Tibial artery (tissue), 4 donors: Measurements from ENCODE around the gene RBM15.

Experiments used
- DNase-seq, 2 donors: peaks; one replicate each; pipeline ENCODE4 v3.0.0-alpha.2; 2019
- H3K27ac ChIP-seq, 2 donors: fragments of 200-600 bp; sonication (generic) in 1 of 2; 1 replicate in 1 of 2; 2 replicates in 1 of 2; pipeline ENCODE4 v1.5.1; 2018 to 2019; ENCODE audit warnings: mild to moderate bottlenecking in 1 of 2
- H3K27me3 ChIP-seq, 2 donors: fragments of 200-600 bp; sonication (generic) in 1 of 2; one replicate each; pipeline versions ENCODE4 v1.5.1 to v1.6.0; 2016 to 2019
- H3K36me3 ChIP-seq, 3 donors: fragments of 200-600 bp; sonication (generic) in 2 of 3; one replicate each; pipeline ENCODE4 v1.5.1; 2016 to 2019; ENCODE audit warnings: mild to moderate bottlenecking in 2 of 3
- H3K4me1 ChIP-seq, 4 donors: fragments of 200-600 bp; sonication (generic) in 2 of 4; 1 replicate in 3 of 4; 2 replicates in 1 of 4; pipeline ENCODE4 v1.5.1; 2016 to 2019
- H3K4me3 ChIP-seq, 2 donors: fragments of 200-600 bp; sonication (generic) in 1 of 2; 1 replicate in 1 of 2; 2 replicates in 1 of 2; pipeline ENCODE4 v1.5.1; 2018 to 2019; ENCODE audit warnings: mild to moderate bottlenecking in 2 of 2
- H3K9me3 ChIP-seq, 3 donors: fragments of 200-600 bp; sonication (generic) in 1 of 3; one replicate each; pipeline ENCODE4 v1.5.1; 2016 to 2019
- intact Hi-C: fragments of 100-400 bp; cut with DNase I; formaldehyde crosslinking; loops from one replicate; pipeline ENCODE4 v1.15.0; 2023; ENCODE audit warnings: low total_unique reads
- TF ChIP-seq, protein P1 (sequence below), 2 experiments: fragments of 200-600 bp in 1 of 2; fragments of 450-650 bp in 1 of 2; IDR thresholded peaks; one replicate each; pipeline ENCODE4 v1.5.1; 2017 to 2019; ENCODE audit warnings: antibody characterized with exemption in 2 of 2, mild to moderate bottlenecking in 1 of 2, moderate library complexity in 1 of 2

Gene RBM15

GRCh38 chr1:110344152-110344551 lies 5.0 kb downstream of the RBM15 start:
- H3K4me3 ChIP-seq = no peak overlapping the region
- peaks cover 30 to 41% (median 34%) of the 10 kb centered on the region in 3 donors for H3K36me3 ChIP-seq
- H3K27me3 ChIP-seq = no peaks in the 10 kb centered on the region
- H3K27ac ChIP-seq = no peak overlapping the region
- no peaks in the 10 kb centered on the region for H3K9me3 ChIP-seq
- intact Hi-C loops = no loop called here
- DNase-seq = no peak
- H3K4me1 ChIP-seq = peaks cover 0 to 88% (median 44%) of the 10 kb centered on the region in 4 donors
- TF ChIP-seq, protein P1, sequence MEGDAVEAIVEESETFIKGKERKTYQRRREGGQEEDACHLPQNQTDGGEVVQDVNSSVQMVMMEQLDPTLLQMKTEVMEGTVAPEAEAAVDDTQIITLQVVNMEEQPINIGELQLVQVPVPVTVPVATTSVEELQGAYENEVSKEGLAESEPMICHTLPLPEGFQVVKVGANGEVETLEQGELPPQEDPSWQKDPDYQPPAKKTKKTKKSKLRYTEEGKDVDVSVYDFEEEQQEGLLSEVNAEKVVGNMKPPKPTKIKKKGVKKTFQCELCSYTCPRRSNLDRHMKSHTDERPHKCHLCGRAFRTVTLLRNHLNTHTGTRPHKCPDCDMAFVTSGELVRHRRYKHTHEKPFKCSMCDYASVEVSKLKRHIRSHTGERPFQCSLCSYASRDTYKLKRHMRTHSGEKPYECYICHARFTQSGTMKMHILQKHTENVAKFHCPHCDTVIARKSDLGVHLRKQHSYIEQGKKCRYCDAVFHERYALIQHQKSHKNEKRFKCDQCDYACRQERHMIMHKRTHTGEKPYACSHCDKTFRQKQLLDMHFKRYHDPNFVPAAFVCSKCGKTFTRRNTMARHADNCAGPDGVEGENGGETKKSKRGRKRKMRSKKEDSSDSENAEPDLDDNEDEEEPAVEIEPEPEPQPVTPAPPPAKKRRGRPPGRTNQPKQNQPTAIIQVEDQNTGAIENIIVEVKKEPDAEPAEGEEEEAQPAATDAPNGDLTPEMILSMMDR (IDR thresholded peaks at IDR 0.05) = no peak

DNA sequence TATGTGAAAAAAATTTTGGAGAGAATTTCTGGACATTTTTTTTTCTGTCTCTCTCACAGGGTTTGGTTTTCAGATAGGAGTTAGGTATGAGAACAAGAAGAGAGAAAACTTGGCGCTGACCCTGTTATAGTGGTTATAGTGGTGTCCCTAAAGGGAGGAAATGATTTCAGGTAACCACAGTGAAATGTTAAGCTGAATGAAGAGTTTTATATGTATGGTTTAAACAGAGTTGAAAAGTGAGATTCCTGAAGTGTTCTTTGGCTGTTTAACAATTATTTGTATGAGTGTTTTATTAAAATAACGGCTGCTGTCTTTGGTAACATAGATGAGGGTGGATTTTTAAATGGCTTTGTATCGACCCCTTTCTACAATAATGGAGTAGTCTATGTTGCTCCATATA lies 6.3 kb downstream of the RBM15 start:
- H3K27me3 ChIP-seq = no peaks in the 10 kb centered on the region
- H3K4me3 ChIP-seq = no peak overlapping the region
- H3K27ac ChIP-seq = no peak overlapping the region
- H3K4me1 ChIP-seq = peaks cover 0 to 94% (median 47%) of the 10 kb centered on the region in 4 donors
- peaks cover 30 to 41% (median 34%) of the 10 kb centered on the region in 3 donors for H3K36me3 ChIP-seq
- TF ChIP-seq, protein P1 (IDR thresholded peaks at IDR 0.05) = no peak
- H3K9me3 ChIP-seq = no peaks in the 10 kb centered on the region
- no peak for DNase-seq
- intact Hi-C loops = no loop called here

- TF ChIP-seq, protein P1 (IDR thresholded peaks at IDR 0.05) = no peak
- intact Hi-C loops = no loop called here
- H3K27ac ChIP-seq = no peak overlapping the region
- no peaks in the 10 kb centered on the region for H3K9me3 ChIP-seq
- no peaks in the 10 kb centered on the region for H3K27me3 ChIP-seq
- H3K4me1 ChIP-seq = peaks cover 0 to 94% (median 38%) of the 10 kb centered on the region in 4 donors
- DNase-seq = no peak
- peaks cover 20 to 29% (median 25%) of the 10 kb centered on the region in 3 donors for H3K36me3 ChIP-seq
- H3K4me3 ChIP-seq = no peak overlapping the region
Observed at GRCh38 chr1:110346690-110347089, 7.5 kb downstream of the RBM15 start.

DNA sequence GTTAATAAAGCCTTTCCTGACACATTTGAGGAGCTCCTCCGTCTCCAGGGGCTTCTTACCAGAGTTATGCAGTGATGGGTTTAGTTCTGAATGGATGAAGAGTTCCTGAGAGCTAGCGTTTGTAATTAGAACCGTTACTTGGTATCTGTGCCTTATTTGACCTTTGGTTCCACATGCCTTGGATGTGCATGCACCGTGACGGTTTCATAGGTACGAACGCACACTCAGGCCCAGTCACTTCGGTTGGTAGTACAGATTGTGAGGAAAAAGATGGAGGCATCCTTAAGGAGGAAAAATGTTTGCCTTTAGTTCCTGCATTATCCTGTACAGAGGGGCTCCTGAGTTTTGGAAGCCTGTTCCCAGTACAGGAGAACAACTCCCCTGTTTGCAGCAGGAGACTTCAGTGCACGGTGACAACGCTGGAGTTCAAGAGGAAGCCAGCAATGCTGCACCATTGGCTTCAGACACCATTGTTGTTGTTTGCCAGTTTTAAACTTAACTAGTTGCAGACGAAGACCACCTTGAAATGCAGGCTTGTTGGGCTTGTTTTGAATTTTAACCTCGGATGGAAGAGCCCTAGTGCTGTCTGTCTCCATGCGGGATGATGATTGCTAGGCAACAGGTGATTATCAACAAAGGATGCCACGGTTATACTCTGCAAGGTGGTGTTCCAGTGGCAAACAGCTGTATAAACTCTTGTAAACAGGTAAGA lies 8.2 kb downstream of the RBM15 start:
- TF ChIP-seq, protein P1 (IDR thresholded peaks at IDR 0.05) = no peak
- H3K4me1 ChIP-seq = peaks cover 0 to 91% (median 32%) of the 10 kb centered on the region in 4 donors

DNA sequence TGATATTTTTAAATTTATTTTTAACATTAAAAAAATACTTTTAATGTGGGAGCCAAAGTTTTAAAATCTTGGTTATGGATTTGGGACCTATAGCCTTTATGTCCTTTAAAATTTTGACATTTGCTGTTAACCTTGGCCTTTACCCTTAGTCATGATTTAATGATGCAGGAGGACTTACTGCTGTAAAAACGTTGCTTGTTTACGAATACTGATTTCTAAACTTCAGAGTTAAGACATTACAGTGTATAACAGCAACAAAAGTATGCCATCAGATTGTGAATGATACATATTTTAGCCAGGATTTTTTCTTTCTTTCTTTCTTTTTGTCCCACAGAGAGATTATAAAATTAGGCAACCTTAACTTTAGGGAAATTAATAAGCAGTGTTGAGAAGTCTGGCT lies 8.9 kb downstream of the RBM15 start:
- DNase-seq = no peak
- H3K4me1 ChIP-seq = peaks cover 0 to 84% (median 28%) of the 10 kb centered on the region in 4 donors
- H3K36me3 ChIP-seq = peaks cover 16 to 21% (median 18%) of the 10 kb centered on the region in 3 donors
- intact Hi-C loops = no loop called here
- no peaks in the 10 kb centered on the region for H3K27me3 ChIP-seq
- H3K9me3 ChIP-seq = no peaks in the 10 kb centered on the region
- TF ChIP-seq, protein P1 (IDR thresholded peaks at IDR 0.05) = no peak
- no peak overlapping the region for H3K4me3 ChIP-seq
- no peak overlapping the region for H3K27ac ChIP-seq

More for the DNA sequence above, 8.2 kb downstream of the RBM15 start:
- intact Hi-C loops = no loop called here
- H3K27ac ChIP-seq = no peak overlapping the region
- no peak overlapping the region for H3K4me3 ChIP-seq
- DNase-seq = no peak
- no peaks in the 10 kb centered on the region for H3K9me3 ChIP-seq
- peaks cover 16 to 23% (median 21%) of the 10 kb centered on the region in 3 donors for H3K36me3 ChIP-seq
- no peaks in the 10 kb centered on the region for H3K27me3 ChIP-seq
